ENCODE measurements around the gene WTAP. TPM values are rescaled to one million over a fixed set of nuclear protein-coding genes. Genes with fewer than 3 reads are reported as not detected.
"Not testable (repeated sequence)": the region's sequence is repeated elsewhere in the genome, so short reads cannot be mapped to it uniquely, and the experiment has no call there.

The WTAP gene
- total RNA-seq, 4 donors from 2014 or later, result 83.6 to 132 (median 119) TPM

DNA sequence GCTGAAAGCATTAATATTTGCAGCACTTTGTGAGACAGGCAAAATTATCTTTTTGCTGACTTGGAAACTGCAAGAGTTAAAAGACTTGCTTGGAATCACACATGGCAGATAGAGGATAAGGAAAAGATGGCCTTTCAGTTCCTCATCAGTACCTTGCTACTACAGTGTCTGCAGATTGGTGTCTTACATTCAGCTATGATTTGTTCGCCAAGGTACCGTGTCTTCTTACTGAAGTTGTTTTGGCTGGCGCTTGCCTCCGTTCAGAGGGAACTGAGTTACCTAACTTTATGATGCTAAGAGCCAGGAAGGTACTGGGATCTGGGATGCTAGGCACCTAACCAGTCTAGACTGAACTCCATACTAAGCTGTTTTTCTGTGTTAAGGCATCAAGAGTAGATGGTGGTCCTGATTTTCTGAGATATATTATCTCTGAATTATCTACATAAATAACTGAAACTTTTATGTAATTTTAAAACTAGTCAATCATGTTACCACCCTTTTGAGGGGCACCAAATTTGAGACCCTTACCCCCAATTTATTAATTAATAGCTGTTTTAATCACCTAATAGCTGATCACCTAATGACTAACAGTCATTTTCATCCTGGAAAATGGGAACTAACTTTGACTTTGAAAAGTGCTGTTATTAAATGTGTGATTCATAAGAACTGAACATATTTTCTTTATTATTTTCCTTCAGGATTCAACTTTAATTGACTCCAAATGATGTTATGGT, 2.5 kb downstream of the WTAP start:
- Histone ChIP-seq H3K9me3 (no peaks in the 10 kb centered on the region), H3K36me3 (no peaks in the 10 kb centered on the region), H3K4me3 (replicated peaks in 1 of 3) (no peak overlapping the region), H3K4me1 (peaks cover 18 to 27% of the 10 kb centered on the region in 2 donors), H3K27me3 (no peaks in the 10 kb centered on the region), H3K27ac (no peak overlapping the region)
- TF ChIP-seq CTCF (IDR thresholded peaks at IDR 0.05) (no peak), POLR2A (IDR thresholded peaks at IDR 0.05) (no peak)
- intact Hi-C loops (cut with DNase I), result loop anchor here (10.0 kb wide), 1 partner anchor 55 kb away; the partner anchor contains the start of gene TCP1
- peak in 1 of 2 donors; percentile 32 for DNase-seq
- 39 to 51% methylated on average over 4 of the region's 4 CpGs for WGBS, 2 donors

GRCh38 chr6:159730332-159730676, 3.0 kb downstream of the WTAP start:
- Histone ChIP-seq H3K4me1 (peaks cover 18 to 22% of the 10 kb centered on the region in 2 donors), H3K27me3 (no peaks in the 10 kb centered on the region), H3K4me3 (replicated peaks in 1 of 3) (no peak overlapping the region), H3K27ac (no peak overlapping the region), H3K9me3 (no peaks in the 10 kb centered on the region), H3K36me3 (no peaks in the 10 kb centered on the region)
- DNase-seq, result no peak
- intact Hi-C loops (cut with DNase I), result no loop called here
- no peak for TF ChIP-seq CTCF (IDR thresholded peaks at IDR 0.05)
- no peak for TF ChIP-seq POLR2A (IDR thresholded peaks at IDR 0.05)
- 82 to 85% methylated on average over 6 of the region's 6 CpGs for WGBS, 2 donors

DNA sequence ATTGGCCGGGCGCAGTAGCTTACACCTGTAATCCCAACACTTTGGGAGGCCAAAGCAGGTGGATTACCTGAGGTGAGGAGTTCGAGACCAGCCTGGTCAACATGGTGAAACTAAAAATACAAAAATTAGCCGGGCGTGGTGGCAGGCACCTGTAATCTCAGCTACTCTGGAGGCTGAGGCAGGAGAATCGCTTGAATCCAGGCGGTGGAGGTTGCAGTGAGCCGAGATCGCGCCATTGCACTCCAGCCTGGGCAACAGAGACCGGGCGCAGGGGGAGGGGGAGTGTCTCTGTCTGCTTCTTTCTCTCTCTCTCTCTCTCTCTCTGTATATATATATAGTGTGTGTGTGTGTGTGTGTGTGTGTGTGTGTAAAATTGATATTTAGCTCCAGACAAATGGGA, 5.2 kb downstream of the WTAP start:
- H3K36me3 ChIP-seq; H3K27ac ChIP-seq; H3K4me3 ChIP-seq (replicated peaks in 1 of 3); DNase-seq; H3K9me3 ChIP-seq; H3K27me3 ChIP-seq; intact Hi-C loops (cut with DNase I): not testable (repeated sequence)
- WGBS, 2 donors, result 87 to 94% methylated on average over 12 of the region's 12 CpGs
- H3K4me1 ChIP-seq, result peaks cover 15 to 16% of the 10 kb centered on the region in 2 donors

DNA sequence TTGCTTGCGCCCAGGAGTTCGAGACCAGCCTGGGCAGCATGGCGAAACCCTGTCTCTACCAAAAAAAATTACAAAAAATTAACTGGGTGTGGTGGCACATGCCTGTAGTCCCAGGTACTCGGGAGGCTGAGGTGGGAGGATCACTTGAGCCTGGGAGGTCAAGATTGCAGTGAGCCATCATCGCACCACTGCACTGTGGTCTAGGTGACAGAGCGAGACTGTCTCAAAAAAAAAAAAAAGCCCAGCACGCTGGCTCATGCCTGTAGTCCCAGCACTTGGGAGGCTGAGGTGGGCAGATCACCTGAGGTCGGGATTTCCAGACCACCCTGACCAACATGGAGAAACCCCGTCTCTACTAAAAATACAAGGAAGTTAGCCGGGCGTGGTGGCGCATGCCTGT, 6.1 kb downstream of the WTAP start:
- H3K36me3 ChIP-seq; intact Hi-C loops (cut with DNase I); H3K27me3 ChIP-seq; H3K27ac ChIP-seq; H3K4me3 ChIP-seq (replicated peaks in 1 of 3); H3K9me3 ChIP-seq; DNase-seq: not testable (repeated sequence)
- H3K4me1 ChIP-seq, result peaks cover 15 to 16% of the 10 kb centered on the region in 2 donors
- 93 to 98% methylated on average over 12 of the region's 12 CpGs for WGBS, 2 donors

DNA sequence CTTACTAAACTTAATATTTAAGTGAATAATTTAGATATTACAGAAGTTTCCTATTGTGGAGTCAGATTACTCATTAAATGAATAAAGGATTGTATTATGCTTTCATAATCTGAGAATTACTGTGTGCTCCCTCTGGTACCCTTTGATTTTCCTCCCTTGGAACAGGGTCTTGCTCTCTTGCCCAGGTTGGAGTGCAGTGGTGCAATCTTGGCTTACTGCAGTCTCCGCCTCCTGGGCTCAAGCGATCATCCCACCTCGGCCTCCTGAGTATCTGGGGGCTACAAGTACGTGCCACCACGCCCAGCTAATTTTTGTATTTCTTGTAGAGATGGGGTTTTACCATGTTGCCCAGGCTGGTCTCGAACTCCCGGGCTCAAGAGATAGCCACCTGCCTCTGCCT, 9.6 kb downstream of the WTAP start:
- Histone ChIP-seq H3K27ac (no peak overlapping the region), H3K27me3 (no peaks in the 10 kb centered on the region), H3K4me1 (peaks cover 0 to 8% of the 10 kb centered on the region in 2 donors), H3K9me3 (no peaks in the 10 kb centered on the region), H3K36me3 (peaks cover 7 to 12% of the 10 kb centered on the region in 2 donors), H3K4me3 (replicated peaks in 1 of 3) (no peak overlapping the region)
- TF ChIP-seq CTCF (IDR thresholded peaks at IDR 0.05) (no peak), POLR2A (IDR thresholded peaks at IDR 0.05) (no peak)
- intact Hi-C loops (cut with DNase I), result no loop called here
- WGBS, 2 donors, result 83 to 86% methylated on average over 7 of the region's 7 CpGs
- DNase-seq, result no peak

DNA sequence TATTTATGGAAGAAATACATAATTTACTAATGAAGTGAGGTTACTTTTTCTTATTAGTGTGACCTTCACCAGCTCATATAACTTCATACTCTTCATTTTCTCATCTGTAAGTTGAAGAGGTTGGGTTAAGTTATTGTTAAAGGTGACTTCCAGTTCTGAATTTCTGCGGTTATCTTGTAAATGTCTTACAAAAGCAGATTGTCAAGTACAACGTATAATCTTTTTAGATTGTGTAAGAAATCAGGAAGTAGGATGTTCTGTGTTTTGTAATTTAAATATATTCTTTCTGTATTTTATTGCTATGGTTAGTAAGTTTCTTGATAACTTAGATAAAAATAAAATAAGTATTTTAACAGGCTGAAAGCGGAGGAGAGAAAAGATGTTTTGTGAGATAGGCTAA, 12.0 kb downstream of the WTAP start:
- Histone ChIP-seq H3K27ac (no peak overlapping the region), H3K27me3 (no peaks in the 10 kb centered on the region), H3K4me1 (no peaks in the 10 kb centered on the region), H3K4me3 (replicated peaks in 1 of 3) (no peak overlapping the region), H3K36me3 (peaks cover 27 to 34% of the 10 kb centered on the region in 2 donors), H3K9me3 (no peaks in the 10 kb centered on the region)
- intact Hi-C loops (cut with DNase I), result no loop called here
- WGBS, 2 donors, result 85% methylated on average over 3 of the region's 3 CpGs
- no peak for DNase-seq
- TF ChIP-seq POLR2A (IDR thresholded peaks at IDR 0.05) (no peak), CTCF (IDR thresholded peaks at IDR 0.05) (no peak)

Measured in thyroid gland (tissue), 4 donors.